22Rv1 (cell line): ENCODE measurements around the gene GSTO1.

Experiments used
- CTCF ChIP-seq: fragments of 450-650 bp; IDR thresholded peaks from 2 replicates; pipeline ENCODE4 v1.5.1; 2017; ENCODE audit warnings: mild to moderate bottlenecking
- ZFX ChIP-seq: fragments of 450-650 bp; IDR thresholded peaks from 2 replicates; pipeline ENCODE4 v1.6.1; 2017; ENCODE audit warnings: antibody characterized with exemption, borderline replicate concordance

GRCh38 chr10:104262055-104262454 is 7.4 kb downstream of the GSTO1 start:
- TF ChIP-seq CTCF, result no peak
- TF ChIP-seq ZFX, result no peak
